HuH-7 (cell line): ENCODE results near the gene EYS.
A peak's percentile ranks its signal among the peaks of the same experiment; 100 is the strongest.
"Not testable (repeated sequence)": the region's sequence is repeated elsewhere in the genome, so short reads cannot be mapped to it uniquely, and the experiment has no call there.

Experiments used
- DNase-seq: peaks from one replicate; pipeline ENCODE4 v3.0.0; 2011; ENCODE audit warnings: low spot score

Gene EYS

DNA sequence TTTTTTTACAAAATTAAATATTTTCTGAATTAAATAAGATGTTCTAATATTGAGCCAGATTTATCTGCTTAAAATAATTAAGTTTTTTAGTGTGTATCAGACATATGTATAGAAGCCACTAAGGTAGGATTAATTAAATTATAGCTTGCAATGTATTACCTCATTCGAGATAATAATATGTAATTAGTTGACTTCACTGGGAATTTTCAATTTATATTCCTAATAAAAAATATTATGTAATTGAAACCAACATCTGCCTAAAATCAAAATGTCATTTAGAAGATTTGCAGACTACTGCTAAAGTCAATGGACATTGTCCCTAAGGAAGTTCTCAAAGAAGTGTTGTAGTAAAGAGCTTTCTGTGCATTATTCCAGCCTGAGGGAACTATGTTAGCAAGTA lies 254.7 kb downstream of the EYS start:
- no peak for DNase-seq

DNA sequence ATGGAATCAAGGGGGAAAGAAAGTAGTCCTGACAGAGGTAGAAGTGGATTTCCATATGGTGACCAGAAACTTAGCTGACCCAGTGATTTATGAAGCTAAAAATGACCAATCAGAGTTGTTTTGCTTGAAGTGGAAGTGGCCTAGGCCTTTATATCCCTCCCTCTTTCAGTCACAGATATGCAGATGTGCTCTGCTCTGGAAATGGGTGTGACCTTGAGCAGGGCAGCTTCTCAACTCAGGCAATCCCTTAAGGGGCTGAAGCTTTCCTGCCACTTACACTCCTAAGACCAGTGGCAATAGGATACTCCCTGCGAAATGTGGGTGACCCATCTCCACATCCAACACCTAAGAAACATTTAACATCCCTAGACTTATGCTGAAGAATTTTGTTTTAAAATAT lies 256.6 kb downstream of the EYS start:
- no peak for DNase-seq

DNA sequence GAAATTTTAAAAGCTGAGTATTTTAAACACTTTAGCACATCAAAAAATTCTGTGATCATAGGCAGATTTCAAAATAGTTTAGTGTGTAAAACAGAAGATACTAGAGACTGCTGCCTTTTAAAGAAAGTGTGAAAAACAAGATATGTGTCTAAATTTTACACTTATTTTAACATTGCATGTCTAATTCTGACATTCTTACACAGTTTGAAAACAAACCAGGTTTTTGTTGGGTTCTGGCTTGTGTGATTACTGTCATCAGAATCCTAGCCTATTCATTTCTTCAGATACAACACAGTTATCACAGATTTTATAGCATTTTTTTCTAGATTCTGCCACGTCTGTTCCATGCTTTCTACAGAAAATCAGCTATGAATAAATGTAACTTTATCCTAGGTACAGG lies 257.1 kb downstream of the EYS start:
- DNase-seq, result no peak

DNA sequence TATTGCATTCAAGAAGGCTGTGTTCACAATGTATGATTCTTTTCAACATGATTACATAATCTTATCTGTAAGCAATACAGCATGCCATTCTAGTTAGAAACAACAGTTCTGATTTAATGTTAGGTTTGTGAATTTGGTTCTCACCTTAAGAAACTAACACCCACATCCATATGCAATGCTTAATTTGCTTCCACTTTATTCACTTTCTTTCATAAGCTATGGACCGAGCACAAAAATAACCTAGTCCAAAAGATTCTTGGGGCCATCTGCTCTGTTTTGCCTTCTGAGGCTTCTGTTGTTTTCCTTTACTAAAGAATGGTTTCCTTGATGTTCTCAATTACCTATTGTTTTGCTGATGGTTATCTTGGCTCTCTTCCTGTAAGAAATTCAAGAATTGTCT lies 258.2 kb downstream of the EYS start:
- no peak for DNase-seq

DNA sequence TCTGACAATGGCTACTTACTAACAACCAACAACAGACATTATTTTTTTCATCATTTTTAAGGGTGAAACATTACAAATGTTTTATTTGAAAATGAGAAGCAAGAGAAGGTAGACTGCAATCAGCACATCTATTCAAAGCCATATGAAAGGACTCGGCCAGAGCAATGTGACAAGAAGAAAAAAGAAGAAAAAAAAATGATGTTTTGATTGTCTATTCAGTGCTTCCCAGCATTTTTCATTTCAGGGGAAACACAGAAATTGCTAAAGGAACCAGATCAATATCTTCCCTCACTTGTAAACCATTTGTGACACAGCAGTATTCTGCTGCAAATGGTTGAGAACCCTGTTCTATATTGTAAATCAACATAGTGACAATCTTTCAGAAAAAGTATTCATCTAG lies 270.7 kb downstream of the EYS start:
- DNase-seq, result no peak

DNA sequence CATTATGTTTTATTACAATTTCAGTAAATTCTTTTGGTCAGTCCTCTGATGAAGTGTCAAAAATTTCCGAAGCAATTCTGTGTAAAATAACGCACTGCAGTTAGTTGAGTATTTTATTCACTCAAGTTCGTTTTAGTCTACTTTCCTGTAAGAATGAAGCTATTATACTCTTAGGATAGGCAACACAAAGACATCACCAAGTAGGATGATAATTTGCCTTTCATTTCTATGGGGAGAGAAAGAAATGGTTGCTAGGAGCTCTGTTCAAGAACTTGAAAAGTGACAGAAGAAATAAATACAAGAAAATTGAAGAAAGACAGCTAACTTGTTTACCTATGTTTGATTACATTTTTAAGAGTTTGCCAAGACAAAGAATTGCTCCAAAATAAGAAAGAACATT lies 290.4 kb downstream of the EYS start:
- no peak for DNase-seq

DNA sequence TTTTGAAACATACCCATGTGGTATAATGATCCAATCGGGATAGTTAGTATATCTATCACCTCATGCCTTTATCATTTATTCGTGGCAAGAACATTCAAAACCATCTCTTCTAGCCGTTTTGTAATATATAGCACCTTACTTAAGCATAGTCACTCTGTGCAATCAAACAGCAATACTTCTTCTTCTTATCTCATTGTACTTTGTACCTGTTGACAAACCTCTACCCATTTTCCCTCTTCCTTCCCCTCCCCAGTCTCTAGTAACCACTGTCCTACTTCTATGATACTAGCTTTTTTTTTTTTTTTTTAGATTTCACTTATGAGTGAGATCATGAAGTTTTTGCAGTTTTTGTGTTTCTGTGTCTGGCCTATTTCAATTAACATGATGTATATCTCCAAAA lies 296.7 kb downstream of the EYS start:
- peak; percentile 17 for DNase-seq

DNA sequence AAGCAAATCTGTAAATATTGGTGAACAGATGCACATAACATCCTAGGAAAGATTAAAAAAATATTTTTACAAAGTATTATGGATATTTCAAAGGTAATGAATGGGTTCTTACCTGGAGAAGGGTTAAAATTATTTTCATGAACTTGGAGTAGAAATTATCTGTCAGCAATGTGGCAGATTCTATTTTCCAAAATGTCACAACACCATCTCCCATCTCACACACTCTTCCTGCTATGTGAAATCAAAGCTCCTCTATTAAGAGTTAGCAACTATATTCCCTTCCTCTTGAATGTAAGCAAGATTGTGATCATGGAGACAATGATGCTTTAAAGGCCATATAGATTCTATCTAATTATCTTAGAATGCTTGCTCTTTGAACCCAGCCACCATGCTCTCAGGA lies 304.5 kb downstream of the EYS start:
- DNase-seq, result no peak

DNA sequence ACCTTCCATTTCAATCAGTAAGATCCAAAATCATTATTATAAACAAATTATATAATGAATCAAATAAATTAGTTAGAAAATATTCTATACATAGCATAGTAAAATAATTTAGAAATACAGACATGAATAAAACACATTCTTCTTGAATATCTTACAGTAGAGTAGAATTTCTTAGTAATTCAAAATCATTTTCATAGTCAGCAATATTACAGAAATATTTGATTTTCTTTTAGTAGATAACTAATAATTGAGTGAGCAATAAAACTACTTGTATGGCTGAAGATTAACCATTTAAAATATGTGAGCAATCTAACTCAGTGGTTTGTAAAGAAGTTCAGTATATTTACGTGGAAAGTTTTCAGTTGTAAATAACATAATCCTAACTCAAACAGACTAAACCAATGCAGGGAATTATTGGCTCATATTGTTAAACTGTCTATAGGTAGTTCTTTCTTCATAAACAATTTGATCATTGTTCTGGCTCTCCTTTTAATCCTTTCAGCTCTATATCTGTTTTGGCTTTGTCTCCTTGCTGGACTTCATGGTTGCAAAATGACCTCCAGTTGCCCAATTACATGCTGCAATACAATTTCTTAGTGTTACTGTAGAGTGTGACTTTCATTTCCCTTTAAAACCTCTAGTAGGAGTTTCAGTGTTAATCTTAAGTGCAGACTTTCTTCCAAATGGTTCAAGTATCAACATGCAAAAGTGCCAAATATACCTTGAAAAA lies 307.5 kb downstream of the EYS start:
- DNase-seq, result peak; percentile 4

DNA sequence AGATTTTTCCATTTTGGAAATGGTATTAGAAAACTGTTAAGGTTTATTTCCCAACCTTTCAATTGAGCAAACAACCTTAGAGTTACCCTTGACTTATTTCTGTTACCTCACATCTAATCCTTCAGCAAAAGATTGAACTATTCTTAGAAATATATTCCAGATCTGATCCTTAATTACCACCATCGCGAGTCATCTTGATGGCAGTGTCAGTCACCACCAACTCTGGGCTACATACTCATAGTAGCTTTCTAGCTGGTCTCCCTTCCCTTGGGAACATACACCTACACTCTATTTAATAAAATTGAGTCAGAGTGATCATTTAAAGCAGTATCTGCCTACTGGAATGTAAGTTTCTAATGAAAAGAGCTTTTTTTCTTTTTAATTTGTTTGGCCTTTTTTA lies 308.2 kb downstream of the EYS start:
- no peak for DNase-seq

DNA sequence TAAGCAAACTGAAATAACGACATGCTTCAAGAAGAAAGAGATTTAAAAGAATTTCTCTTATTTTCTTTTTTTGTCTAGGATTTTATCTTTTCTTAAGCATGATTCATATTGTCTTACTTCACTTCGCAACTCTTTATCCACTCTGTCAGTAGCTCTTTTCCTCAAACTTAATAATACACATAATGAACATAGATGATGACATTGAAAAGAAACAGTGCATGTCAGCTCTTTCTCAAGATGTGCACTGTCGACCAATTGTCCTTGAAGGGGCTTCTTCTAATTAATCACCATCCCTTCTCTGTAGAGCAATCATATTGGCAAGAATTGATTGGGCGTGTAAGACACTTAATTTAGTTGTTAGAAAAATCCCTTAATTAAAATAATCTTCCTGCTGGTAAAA lies 356.5 kb downstream of the EYS start:
- DNase-seq, result no peak

DNA sequence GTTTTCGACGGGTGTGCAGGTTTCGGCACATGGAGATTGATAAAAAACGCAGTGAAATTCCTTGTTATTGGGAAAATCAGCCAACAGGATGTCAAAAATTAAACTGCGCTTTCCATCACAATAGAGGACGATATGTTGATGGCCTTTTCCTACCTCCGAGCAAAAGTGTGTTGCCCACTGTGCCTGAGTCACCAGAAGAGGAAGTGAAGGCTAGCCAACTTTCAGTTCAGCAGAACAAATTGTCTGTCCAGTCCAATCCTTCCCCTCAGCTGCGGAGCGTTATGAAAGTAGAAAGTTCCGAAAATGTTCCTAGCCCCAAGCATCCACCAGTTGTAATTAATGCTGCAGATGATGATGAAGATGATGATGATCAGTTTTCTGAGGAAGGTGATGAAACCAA lies 404.4 kb downstream of the EYS start:
- DNase-seq, result not testable (repeated sequence)

DNA sequence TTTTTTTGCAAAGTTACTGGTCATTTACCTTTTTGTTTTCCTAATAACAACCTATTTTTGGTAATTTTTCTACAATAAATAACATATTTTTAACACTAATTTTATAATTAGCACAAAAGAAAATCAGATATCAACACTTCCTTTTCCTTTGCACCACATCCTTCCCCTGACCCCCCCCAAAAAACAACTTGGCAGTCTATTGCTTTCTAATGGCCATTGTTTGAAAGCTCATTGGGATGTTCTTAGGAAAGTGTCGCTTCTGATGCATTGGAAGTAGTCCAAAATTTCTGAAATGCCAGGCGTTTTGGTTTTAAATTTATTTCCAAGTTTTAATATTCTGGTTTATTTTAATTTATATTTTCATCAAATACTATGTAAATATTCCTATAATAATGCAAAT lies 407.8 kb downstream of the EYS start:
- no peak for DNase-seq

DNA sequence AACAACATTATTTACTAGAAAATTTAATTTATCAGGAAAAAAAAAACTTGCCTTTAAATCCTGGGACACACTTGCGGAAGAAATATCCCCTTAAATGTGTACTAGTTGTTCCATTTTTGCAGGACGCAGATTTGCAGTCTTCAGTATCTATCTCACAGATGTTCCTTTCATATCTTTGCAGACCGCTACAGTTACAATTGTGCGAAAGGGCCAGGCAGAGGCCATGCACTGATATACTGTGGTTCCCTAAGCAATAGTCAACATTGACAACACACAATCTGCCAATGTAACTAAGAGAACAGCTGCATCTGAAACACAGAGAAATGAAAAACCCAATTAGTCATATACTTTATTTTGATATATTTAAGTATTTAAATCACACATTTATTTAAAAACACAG lies 411.2 kb downstream of the EYS start:
- DNase-seq, result no peak

DNA sequence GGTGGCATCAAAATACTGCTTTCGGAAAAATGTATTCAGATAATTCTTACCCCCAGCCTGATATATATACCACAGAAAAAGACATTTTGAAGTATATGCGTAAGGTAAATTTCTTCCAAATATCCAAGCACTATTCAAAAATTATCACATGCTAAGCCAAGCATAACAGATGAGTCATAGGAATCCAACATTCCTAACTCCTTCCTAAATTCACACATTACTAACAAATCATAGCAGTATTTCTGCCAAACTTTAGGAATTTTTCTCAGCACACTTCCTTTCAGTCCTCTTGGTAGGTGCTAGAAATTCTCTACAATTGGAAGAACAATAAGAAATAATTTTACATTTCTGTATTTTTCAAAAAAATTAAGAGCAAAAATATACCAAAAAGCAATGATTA lies 417.5 kb downstream of the EYS start:
- DNase-seq, result no peak

DNA sequence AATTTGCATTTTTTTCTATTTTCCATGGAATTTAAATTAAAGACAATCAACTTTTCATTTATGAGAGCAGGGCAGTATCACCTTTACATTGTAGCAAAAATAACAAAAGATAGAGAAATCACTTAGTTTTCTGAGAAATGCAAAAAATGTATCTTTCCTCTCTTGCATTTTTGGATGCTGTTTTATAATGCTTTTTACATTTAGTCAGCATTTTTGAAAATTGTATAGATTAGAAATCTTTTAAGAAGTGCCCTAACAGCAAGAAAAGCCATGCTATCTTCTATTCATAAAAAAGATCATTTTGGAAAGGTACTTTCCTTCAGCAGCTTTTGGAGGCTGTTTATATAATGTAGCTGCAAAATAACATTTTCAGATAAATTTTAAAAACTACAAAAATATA lies 421.8 kb downstream of the EYS start:
- DNase-seq, result no peak

DNA sequence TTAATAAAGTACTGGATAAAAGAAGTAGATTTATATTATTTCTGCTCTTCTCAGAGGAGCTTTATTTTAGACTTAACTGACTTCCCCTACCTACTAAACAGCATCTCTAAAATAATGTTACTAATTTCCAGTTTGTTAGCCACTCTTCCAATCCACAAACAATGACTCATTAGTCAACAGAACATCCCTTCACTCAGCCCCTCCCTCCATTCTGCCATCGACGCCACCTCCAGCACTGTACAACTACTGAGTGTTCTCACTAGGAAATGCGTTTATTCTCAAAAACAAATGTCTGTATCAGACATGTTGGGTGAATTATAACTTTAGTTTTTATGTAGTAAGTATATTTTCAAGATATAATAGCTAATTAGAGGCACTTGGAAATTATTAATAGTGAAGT lies 427.0 kb downstream of the EYS start:
- no peak for DNase-seq

DNA sequence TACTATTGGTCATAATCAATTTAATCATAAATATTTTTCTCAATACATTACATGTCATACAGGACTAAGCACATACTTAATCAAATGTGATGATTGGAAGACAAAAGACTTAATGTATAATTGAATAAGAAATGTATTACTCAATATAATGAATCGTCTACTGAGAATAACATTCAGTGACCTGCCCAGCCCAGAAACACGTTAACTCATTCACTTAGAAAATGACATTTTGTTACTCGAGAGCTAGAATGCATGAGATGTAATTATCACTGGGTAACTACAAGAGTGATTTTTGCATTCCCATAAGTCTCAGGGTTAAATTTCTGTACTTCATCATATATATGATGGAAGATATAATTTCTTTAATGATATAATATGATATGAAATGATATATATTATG lies 444.8 kb downstream of the EYS start:
- DNase-seq, result no peak

DNA sequence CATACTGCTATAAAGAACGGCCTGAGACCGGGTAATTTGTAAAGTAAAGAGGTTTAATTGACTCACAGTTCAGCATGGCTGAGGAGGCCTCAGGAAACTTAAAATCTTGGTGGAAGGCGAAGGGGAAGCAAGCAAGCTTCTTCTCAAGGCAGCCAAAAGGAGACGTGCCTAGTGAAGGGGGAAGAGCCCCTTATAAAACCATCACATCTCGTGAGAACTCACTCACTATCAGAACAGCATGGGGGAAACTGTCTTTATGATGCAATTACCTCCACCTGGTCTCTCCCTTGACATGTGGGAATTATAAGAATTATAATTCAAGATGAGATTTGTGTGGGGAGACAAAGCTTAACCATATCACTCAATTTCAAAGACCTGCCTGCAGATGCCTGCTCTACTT lies 447.0 kb downstream of the EYS start:
- DNase-seq, result no peak

DNA sequence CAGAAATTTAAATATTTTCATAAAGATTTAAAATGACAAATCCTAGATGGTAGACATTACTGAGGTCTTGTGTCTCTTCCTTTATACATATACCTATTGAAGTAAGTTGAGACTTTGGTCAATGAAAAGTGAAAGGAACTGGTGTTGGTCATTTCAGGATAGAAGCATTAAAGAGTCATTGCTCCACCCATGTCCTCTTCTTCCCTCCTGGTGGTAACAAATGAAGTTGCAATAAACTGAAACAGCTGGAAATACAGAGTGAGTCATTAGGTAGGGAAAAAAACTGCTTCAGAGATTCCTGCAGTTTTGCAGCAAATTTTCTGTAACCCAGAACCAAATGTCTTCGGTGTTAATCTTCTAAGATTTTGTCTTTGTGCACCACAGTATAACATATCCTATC lies 448.0 kb downstream of the EYS start:
- peak; percentile 36 for DNase-seq

DNA sequence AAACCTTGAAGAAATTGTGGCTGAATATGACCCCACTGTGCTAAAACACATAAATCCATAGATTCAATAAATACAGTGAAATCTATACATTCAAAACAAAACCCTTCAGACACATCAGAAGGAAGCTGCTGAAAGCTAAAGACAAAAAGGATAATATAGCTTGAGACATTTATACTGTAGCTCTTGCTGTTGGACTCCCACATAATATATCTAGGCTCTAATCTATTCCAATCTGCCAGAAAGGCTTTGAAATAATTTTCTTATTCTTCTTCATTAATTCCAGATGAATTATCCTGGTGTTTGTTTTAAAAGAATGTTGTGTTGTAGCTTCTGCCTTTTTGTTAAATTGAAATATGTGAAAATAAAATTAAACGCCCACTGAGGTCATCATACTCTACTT lies 454.0 kb downstream of the EYS start:
- DNase-seq, result no peak

DNA sequence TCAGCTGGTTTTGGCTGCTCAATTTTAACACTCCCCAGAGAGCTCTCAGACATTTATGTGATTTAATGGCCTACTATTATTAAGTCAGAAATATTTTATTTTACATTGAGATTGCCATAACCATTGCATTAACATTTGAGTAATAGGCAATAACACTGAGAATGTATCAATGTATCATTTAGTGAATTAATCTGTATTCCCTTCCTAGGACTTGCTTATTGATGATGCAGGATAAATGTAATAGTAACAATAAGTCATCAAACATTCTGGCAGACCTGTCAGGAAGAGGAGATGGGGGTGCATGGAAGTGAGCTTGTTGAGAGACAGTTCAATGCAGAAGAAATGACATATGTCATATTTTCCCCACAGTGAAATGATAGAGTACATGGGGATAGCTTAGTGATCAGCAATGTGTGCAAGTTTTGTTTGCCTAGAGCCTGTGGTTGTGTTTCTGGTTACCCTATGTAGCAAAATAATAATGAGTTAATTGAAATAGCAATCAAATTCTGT lies 458.9 kb downstream of the EYS start:
- DNase-seq, result no peak

DNA sequence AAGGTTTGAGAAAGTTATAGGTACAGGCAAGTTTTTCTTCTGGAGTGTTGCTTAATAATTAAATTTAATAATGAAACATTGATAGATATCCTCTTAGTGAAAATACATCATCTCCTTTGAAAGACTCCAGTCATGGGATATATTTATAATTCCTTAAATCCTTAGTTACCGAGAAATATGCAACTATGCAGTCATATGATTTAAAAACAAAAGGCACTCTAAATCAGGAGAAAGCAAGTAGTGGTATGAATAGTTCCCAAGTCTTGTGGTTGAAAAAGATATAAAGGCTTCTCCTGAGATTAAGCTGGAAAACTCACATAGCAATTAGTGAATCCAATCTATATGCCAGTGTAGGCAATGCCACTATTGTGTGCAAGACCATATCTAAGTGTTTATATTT lies 475.4 kb downstream of the EYS start:
- DNase-seq, result no peak

DNA sequence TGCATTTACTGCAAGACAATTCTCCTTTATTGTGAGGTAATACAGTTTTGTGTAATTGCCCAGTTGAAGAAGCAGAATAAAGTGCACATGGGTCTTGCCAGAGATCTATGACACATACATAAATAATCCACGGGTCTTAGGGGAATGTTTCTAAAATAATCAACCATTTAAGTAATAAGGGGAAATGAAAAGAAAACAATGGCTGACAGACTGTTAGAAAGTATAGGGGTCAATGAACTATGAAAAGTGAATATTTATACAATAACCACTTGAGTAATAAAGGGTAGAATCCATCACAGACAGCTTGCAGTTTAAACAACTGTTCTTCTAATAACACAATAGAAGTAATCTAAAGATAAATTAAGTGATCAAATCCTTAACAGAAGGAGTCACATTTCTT lies 477.2 kb downstream of the EYS start:
- no peak for DNase-seq

DNA sequence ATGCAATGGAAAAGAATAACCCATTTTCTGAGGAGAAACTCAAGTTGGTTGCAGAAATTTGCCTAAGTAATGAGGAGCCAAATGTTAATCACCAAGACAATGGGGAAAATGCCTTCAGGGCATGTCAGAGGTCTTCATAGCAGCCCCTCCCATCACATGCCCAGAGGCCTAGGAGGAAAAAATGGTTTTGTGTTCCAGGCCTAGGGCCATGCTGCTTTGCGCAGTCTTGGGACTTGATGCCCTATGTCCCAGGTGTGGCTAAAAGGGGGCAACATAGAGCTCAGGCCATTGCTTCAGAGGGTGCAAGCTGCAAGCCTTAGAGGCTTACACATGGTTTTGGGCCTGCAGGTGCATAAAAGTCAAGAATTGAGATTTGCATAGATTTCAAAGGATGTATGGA lies 485.9 kb downstream of the EYS start:
- no peak for DNase-seq
